KOPT-K1 (cell line): ENCODE results near the gene AVP.

Source experiments
- H3K27ac ChIP-seq: fragments of 200-600 bp; sonication (generic); 2 replicates; pipeline ENCODE4 v1.5.1; 2016; ENCODE audit warnings: antibody characterized with exemption, mild to moderate bottlenecking, low read depth, low read length; ENCODE audit not compliant: poor library complexity, severe bottlenecking
- H3K36me3 ChIP-seq: fragments of 200-600 bp; sonication (generic); 2 replicates; pipeline ENCODE4 v1.5.1; 2017; ENCODE audit warnings: antibody characterized with exemption, mild to moderate bottlenecking, low read length, moderate library complexity; ENCODE audit not compliant: insufficient read depth
- H3K9me3 ChIP-seq: fragments of 200-600 bp; sonication (generic); 2 replicates; pipeline ENCODE4 v1.5.1; 2017; ENCODE audit warnings: antibody characterized with exemption, low read length, mild to moderate bottlenecking; ENCODE audit not compliant: insufficient read depth, poor library complexity, severe bottlenecking

The AVP gene

DNA sequence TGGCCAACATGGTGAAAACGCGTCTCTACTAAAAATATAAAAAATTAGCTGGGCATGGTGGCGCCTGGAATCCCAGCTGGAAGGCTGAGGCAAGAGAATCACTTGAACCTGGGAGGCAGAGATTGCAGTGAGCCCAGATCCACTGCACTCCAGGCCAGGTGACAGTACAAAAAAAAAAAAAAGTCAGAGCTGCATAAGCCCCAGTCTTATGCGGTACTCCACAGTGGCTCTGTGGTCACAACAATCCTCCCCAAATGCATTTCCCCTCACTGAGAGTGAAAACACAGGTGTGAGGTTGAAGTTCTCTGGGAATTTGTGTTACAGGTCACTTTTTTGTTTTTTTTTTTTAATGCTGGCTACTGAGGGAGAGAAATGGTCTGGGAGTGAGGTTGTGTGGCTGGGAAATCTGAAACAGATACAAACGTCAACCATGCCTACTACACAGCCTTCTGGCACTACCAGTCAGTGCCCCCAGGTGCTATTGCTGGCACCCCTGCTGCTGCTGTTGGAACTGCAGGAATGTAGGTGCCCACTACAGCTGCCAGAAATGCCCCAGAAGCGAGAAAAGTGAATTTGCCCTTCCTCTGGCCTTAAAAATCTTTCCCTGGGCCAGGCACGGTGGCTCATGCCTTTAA is 33.0 kb downstream of the AVP start:
- peaks cover 35% of the 10 kb centered on the region for H3K36me3 ChIP-seq
- H3K9me3 ChIP-seq, result no peaks in the 10 kb centered on the region
- H3K27ac ChIP-seq, result no peak overlapping the region

DNA sequence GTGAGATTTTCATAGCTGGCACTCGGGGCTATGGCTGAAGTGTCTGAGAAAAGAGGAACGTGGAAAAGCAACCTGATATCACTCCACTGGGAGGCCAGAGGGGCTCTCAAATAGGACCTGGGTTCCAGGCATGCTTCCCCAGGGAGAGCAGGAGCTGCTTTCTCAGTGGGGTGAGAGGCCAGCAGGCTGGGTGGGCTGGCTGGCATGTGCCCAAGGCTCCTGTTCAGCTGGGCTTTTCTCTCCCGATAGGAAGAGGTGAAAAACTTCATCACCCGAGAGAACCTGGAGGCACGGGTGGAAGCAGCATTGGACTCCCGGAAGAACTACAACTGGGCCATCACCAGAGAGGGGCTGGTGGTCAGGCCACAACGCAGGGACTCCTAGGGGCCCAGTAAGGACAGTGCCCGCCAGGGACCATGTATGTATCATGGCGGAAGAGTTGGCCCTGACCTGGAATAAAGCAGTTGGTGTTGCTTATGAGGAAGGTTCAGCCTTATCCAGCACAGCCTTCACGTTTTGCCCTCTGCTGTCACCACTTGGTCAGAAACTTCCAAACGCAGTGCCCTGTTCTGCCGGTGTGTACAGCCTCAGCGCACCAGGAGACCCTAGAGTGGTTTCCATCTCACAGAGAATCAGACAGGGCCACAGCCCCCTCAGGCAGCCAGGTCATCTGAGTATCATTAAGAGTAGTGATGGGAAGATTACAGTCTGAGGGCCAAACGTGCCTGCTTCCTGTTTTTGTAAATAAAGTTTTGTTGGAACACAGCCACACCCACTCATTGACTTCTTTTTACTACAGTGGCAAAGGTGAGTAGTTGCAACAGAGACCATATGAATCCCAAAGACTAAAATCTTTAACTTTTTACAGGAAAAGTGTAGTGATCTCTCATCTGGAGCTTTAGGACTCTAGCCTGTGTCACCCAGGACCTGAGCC is 36.8 kb downstream of the AVP start:
- peaks cover 35% of the 10 kb centered on the region for H3K36me3 ChIP-seq
- no peak overlapping the region for H3K27ac ChIP-seq
- H3K9me3 ChIP-seq, result no peaks in the 10 kb centered on the region

DNA sequence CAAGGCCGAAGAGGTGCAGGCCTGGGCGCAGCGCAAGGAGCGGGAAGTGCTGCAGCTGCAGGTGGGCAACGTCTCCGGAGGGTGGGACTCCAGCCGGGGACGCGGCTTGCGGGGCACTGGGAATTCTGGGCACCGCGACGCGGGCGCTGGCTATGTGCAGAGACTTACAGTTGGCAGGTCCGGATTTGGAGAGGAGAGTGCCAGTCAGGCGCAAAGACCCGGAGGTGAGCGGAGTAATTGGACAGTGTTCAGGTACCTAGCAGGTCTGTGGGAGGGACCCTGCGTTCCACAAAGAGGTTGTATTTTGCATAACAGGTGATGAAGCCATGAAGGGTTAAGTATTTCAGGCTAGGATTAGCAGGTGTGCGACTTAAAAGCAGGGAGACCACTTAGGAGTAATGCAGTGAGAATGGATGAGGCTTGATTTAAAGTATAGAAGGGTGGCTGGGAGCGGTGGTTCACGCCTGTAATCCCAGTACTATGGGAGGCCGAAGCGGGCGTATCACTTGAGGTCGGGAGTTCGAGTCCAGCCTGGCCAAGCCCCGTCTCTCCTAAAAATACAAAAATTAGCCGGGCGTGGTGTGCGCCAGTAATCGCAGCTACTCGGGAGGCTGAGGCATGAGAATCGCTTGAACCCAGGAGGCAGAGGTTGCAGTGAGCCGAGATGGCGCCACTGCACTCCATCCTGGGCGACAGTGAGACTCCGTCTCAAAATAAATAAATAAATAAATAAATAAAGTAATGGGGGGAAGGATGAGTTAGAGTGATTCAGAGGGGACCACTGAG is 37.7 kb downstream of the AVP start:
- Histone ChIP-seq H3K9me3 (no peaks in the 10 kb centered on the region), H3K27ac (peak overlapping the region; percentile 60), H3K36me3 (peaks cover 35% of the 10 kb centered on the region)

DNA sequence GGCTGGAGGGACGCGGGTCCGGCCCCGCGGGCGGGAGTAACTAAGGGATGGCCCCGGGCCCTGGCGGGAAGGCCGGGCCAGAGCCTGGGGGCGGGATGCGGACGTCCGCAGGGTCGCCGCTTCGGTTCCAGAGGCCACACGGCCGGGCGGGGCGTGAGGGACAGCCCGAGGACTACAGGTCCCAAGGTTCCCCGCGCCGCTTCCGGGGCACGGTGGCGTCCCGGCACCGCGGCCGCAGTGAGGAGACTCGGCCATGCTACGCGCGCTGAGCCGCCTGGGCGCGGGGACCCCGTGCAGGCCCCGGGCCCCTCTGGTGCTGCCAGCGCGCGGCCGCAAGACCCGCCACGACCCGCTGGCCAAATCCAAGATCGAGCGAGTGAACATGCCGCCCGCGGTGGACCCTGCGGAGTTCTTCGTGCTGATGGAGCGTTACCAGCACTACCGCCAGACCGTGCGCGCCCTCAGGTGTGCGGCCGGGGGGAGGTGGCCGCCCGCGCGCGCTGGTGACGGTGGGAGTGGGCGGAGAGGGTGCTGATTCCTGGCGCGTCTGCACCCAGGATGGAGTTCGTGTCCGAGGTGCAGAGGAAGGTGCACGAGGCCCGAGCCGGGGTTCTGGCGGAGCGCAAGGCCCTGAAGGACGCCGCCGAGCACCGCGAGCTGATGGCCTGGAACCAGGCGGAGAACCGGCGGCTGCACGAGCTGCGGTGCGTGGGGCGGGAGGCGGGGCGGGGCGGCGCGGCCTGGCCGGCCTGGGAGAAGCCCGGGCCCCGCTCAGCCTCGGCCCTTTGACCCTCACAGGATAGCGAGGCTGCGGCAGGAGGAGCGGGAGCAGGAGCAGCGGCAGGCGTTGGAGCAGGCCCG is 38.5 kb downstream of the AVP start, which contains the start of gene MRPS26:
Gene MRPS26, plus strand, starts transcription at position 237 of the 861 bp plus-strand sequence. Its CDS starts 17 bp downstream, at position 254.
- Histone ChIP-seq H3K36me3 (peaks cover 35% of the 10 kb centered on the region), H3K9me3 (no peaks in the 10 kb centered on the region), H3K27ac (peak within 1 kb of the TSS; percentile 60)

DNA sequence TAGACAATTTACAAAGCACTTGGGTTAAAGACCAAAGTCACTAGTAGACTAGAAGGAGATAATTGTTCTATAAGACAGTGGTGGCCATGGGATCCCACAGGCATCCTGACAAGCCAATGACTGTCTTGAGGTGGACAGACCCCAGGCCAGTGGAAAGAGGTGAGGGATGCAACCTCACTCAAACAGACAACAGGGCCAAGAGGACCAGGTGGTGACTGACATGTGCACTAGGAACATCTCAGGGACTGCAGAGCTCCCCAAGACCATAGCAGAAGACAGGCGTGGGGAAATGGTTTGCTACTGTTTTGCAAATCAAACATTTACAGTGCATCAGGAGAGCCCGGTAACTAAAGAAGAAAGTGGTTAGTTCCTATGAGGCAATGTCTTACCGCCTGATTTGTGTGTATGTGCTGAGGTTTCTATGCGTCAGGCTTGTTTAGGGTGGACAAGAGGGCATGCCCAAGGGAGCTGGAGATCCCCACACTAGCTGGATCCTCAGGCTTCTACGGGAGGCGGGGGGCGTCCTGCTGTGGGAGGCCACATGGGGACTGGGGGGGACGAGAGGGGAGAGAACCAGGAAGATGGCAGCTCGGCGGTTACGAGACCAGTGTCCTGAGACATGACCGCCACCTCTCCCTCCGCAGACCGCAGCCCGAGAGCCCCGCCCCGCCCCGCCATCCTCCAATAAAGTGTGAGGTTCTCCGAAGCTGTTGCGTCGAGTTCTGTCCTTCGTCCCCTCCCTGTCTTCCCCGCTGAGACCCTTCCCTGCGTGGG is 39.3 kb downstream of the AVP start:
- H3K9me3 ChIP-seq, result no peaks in the 10 kb centered on the region
- H3K36me3 ChIP-seq, result peaks cover 36% of the 10 kb centered on the region
- peak overlapping the region; percentile 60 for H3K27ac ChIP-seq

DNA sequence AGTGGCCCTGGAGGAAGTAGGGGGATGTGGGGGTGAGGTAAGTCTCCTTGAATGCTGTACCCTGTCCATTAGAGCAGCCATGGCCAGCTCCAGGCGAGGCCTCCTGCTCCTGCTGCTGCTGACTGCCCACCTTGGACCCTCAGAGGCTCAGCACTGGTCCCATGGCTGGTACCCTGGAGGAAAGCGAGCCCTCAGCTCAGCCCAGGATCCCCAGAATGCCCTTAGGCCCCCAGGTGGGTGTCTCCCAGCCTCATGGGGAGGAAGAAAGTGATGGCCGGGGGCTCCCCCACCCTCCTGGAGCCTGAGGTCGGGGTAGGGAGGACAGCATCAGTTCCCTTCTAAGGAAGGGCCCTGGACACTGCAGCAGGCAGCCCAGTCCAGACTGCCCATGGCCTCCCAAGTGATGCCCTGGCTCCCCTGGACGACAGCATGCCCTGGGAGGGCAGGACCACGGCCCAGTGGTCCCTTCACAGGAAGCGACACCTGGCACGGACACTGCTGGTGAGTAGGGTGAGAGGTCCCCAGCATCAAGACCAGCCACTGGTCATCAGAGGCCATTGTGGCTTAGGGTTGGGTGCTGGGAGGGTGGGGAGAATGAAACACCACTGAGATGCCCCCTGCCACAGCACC is 40.1 kb downstream of the AVP start:
- no peak overlapping the region for H3K27ac ChIP-seq
- H3K9me3 ChIP-seq, result no peaks in the 10 kb centered on the region
- H3K36me3 ChIP-seq, result peaks cover 36% of the 10 kb centered on the region

DNA sequence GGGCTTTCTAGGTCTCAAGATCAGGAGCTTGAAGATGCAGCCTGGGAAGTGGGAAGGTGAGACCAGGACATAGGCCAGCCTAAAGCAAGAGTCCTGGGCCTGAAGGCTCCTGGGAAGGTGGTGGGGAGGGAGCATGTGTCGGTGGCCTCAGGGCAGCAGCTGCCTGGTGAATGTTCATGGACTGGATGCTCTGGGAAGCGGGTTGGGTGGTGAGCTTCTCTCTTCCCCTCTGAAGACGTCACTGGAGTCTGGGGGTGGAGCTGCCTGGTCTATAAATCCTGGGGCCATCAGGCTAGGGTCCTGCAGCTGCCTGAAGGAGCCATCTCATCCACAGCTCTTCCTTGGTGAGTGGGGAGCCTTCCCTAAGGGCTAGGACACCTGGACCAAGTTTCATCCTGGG is 41.2 kb downstream of the AVP start, which contains the start of gene GNRH2:
Gene GNRH2, plus strand, starts transcription at position 301 of the 400 bp plus-strand sequence. CDS start 793 bp downstream, outside the sequence.
- no peak within 1 kb of the TSS for H3K27ac ChIP-seq
- no peaks in the 10 kb centered on the region for H3K9me3 ChIP-seq

DNA sequence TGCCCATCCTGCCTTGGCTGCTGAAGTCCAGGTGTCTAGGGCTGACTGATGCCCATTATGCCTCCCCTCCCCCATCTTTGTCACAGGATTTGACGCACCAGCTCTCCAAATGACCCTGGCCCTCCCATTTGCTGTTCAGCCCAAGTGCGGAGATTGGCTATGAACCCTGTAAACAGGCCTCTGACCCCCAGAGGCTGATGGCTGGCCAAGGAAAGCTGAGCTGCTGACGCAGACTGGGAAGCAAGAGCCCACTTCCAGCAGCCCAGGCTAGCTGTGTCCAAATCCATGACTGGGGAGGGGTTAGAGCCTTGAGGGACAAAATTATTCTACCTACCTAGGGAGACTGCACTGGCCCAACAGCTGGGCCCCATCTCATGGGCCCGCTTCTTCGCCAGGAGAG is 41.9 kb downstream of the AVP start:
- no peaks in the 10 kb centered on the region for H3K9me3 ChIP-seq
- no peak overlapping the region for H3K27ac ChIP-seq
- peaks cover 36% of the 10 kb centered on the region for H3K36me3 ChIP-seq

More for the DNA sequence above, 41.2 kb downstream of the AVP start, which contains the start of gene GNRH2:
- H3K36me3 ChIP-seq, result peaks cover 36% of the 10 kb centered on the region

DNA sequence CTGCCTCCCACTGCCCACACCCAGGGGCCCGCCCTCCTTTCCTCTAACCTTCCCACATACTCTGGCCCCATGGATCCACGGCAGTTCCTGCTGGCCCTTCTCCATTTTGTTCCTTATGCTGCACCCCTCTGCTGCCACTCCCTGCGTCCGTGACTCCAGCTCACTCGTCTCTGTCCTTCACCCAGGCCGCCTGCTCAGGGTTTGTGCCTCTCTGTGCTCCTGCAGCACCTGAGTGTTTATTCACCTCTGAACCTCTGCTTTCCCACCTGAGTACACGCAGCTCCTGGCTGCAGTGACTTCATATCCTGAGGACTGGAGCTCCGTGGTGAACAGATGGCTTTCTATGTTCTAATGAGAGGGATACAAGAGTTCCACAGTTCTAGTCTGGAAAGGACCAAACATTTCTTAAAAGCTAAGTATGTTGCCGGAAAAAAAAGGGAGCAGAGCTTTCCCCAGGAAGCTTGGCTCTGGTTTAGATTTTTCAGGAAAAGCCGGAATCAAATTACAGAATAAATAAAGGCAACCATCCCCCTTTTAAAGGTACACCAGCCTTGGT is 42.6 kb downstream of the AVP start:
- Histone ChIP-seq H3K27ac (no peak overlapping the region), H3K9me3 (no peaks in the 10 kb centered on the region), H3K36me3 (peaks cover 40% of the 10 kb centered on the region)

DNA sequence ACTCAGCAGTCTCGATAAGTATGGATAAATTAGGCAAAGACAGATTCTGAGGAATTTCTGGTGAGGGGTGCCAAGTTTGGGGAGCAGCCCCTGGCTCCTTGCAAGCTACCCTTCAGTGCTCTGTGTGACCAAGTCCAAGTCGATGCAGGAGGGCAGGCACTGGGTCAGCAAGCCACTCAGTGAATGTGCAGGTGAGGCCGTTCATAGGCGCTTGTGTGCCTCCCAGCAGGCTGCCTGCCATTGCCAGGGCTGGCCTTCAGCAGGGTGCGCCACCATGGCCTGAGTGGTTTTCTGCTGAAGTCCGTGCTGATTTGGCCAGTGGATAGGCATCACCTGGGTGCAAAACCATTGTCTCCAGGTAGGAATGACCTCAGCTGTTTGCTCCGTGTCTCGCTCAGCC is 44.4 kb downstream of the AVP start:
- no peak overlapping the region for H3K27ac ChIP-seq
- no peaks in the 10 kb centered on the region for H3K9me3 ChIP-seq
- peaks cover 58% of the 10 kb centered on the region for H3K36me3 ChIP-seq

DNA sequence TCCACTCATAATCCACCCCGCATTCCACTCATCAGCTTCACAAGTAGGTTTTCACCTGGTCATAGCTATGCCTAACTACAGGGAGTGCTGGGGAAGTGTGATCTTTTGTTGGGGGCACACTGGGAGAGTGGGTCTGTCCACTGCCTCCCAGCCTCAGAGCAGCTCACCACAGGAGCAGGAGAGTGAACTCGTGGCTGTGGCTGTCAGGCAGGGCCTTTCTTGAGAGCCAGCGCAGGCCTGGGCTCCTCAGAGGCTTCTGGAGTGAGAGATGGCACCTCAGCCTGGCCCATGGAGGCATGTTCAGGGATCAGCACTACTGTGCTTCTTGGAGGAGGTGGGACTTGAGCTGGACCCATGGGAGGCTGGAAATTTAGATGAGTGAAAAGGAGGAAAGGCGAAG is 45.1 kb downstream of the AVP start:
- Histone ChIP-seq H3K36me3 (peaks cover 65% of the 10 kb centered on the region), H3K9me3 (no peaks in the 10 kb centered on the region), H3K27ac (no peak overlapping the region)

DNA sequence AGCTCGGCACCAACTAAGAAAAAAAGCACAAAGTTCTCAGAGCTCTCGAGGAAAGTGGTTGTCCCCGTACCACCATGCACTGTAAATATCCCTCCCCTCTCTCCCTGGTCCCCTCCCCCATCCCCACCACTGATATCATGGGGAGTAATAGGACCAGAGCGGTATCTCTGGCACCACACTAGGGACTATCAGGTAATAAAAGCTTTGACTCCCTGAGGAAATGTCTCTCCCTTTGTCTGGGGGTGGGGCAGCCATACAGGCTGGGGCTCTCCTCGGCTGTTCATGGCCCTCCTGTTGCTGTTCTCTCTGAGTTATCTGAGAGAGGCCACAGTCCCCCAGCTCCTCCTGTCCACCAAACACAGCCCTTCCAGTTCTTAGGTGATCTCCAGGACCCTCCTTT is 46.1 kb downstream of the AVP start:
- Histone ChIP-seq H3K9me3 (no peaks in the 10 kb centered on the region), H3K36me3 (peaks cover 73% of the 10 kb centered on the region), H3K27ac (no peak overlapping the region)

DNA sequence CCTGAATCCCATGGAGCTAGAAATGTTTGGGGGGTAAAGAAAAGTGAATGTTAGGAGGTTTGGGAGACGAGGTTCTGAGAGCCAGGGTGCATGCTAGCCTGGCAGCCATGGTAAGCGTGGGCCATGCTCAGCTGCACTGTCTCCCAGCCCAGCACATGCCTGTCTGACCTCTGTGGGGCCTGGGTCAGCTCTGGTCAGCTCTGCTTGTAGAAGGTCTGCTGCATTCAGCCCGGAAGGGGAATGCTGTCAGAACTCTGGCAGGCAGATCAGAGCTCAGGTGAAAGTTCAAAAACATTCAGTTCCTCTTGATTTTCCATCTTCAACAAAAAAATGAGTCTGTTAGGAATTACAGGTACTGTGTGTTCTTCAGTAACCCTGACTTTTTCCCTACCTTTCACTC is 46.9 kb downstream of the AVP start:
- H3K27ac ChIP-seq, result no peak overlapping the region
- peaks cover 80% of the 10 kb centered on the region for H3K36me3 ChIP-seq
- H3K9me3 ChIP-seq, result no peaks in the 10 kb centered on the region
